WI38 (cell line): Measurements from ENCODE around the gene MAPK1IP1L.
"Not testable (repeated sequence)": the region's sequence is repeated elsewhere in the genome, so short reads cannot be mapped to it uniquely, and the experiment has no call there.

Source experiments
- H3K4me3 ChIP-seq: 2 replicates; pipeline ENCODE4 v1.5.1; 2011; ENCODE audit warnings: low read depth, mild to moderate bottlenecking, control low read depth, low read length
- TF ChIP-seq, protein P1 (sequence below): IDR thresholded peaks from 2 replicates; pipeline ENCODE4 v1.5.1; 2012; ENCODE audit warnings: low read depth, mild to moderate bottlenecking, control low read depth, low read length

Gene MAPK1IP1L

DNA sequence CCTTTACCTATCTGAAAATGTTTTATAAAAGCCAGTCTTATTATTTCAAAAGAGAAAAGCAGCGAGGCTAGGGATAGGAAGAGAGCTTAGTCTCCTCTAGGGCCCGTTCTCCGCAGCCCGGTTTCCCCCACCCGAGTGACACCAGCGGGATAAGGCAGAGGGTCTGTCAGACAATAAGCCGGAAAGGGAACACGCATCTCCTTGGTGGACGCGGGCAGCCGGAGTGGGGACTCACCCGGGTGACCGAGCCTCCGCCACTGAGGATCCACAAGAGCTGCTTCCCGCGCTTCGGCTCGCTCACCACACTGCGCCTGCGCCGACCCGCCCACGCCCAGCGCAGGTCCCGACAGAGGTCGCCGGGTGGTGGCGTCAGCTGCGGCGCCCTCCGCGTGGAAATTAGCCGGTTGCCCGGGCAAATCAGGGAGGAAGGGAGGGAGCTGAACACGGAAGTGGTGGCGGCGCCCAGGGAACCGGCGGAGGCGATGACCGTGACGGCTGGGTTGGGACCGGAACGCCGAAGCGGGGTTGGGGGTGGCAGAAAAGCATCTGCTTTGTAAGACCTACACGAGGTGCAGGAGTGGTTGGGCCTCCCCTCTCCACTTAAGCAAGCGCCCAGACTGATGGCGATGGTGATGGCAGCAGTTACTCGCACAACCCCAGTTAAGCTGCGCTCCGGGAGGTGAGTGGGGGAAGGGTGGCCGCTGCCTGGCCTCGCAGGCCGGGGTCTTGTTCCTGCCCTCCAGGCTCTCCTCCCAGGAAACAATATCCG lies 24.5 kb upstream of the MAPK1IP1L start, which contains the start of the genes SOCS4 and WDHD1:
Gene SOCS4 (plus strand): TSS at position 444 of the 769 bp plus-strand sequence. CDS start 15,806 bp downstream, outside the sequence.
Gene WDHD1 (minus strand): TSS at position 307 of the 769 bp plus-strand sequence. CDS start 312 bp downstream, outside the sequence.
- TF ChIP-seq, protein P1, sequence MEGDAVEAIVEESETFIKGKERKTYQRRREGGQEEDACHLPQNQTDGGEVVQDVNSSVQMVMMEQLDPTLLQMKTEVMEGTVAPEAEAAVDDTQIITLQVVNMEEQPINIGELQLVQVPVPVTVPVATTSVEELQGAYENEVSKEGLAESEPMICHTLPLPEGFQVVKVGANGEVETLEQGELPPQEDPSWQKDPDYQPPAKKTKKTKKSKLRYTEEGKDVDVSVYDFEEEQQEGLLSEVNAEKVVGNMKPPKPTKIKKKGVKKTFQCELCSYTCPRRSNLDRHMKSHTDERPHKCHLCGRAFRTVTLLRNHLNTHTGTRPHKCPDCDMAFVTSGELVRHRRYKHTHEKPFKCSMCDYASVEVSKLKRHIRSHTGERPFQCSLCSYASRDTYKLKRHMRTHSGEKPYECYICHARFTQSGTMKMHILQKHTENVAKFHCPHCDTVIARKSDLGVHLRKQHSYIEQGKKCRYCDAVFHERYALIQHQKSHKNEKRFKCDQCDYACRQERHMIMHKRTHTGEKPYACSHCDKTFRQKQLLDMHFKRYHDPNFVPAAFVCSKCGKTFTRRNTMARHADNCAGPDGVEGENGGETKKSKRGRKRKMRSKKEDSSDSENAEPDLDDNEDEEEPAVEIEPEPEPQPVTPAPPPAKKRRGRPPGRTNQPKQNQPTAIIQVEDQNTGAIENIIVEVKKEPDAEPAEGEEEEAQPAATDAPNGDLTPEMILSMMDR = no peak
- H3K4me3 ChIP-seq = peak within 1 kb of the TSS; percentile 84

DNA sequence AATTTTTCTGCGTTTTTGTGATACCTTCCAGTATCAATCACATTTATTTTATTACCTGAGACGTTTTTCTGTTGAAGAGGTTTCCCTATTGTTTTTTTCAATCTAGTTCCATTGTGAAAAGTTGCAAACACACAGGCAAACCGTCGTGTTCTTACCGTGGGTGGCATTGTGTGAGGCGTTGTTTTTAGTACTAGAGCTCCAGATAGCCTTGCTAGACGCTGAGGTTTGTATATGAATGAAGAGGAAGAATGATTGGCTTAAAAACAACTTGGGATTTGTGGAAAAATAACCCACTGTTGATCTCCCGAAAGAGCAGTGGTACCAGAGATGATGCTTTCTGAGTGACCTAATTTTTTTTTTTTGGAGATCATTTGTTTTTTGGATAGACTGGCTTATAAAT lies 23.4 kb upstream of the MAPK1IP1L start:
- H3K4me3 ChIP-seq = peak overlapping the region; percentile 84
- TF ChIP-seq, protein P1 = no peak

DNA sequence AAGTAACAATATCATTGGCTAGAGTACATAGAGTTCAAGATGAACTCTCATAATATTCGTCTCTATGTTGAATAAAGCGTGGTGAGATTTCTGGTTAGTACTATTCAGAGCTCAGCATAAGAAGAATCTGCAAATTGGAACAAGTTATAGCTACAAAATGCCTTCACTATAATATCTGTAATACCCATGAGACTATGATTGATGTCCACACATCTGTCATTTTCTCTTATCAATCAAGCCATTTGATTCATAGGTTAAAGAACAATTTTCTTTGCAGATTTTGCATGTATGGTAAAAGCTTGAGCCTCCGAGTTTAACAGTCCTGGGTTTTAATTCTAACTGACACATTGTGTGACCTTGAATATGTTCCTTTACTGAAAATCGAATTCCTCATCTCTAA lies 23.0 kb upstream of the MAPK1IP1L start:
- peak overlapping the region; percentile 84 for H3K4me3 ChIP-seq
- TF ChIP-seq, protein P1 = no peak

- H3K4me3 ChIP-seq = no peak overlapping the region
- TF ChIP-seq, protein P1 = no peak
Measured at GRCh38 chr14:55031190-55031589, 20.3 kb upstream of the MAPK1IP1L start.

DNA sequence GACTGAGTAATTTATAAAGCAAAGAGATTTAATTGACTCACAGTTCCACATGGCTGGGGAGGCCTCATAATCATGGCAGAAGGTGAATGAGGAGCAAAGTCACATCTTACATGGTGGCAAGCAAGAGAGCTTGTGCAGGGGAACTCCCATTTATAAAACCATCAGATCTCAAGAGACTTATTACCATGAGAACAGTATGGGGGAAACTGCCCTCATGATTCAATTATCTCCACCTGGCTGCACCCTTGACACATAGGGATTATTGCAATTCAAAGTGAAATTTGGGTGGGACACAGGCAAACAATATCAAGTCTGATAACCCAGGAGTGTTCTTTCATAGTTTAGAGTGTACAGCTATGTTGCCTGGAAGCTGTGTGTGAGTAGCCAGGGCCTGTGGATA lies 13.5 kb upstream of the MAPK1IP1L start:
- not testable (repeated sequence) for H3K4me3 ChIP-seq

DNA sequence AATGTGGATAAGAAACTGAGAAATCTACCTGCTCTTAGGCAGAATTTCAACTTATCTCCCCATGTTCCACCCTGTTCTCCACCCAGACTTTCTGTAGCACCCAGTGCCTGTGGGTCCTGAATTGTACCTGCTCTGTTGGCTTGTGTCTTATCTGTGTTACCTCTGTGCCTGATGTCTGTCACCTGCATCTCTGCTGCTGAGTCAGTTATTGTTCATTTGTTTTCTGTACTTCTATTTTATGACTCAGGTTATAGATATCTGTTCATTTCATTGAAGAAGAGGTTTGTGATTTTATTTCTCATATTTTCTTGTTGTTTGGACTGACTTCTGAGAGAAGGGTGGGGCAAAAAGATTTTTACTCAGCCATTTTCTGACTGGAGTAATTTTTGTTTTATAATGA lies 12.7 kb upstream of the MAPK1IP1L start:
- TF ChIP-seq, protein P1 = no peak
- H3K4me3 ChIP-seq = no peak overlapping the region

DNA sequence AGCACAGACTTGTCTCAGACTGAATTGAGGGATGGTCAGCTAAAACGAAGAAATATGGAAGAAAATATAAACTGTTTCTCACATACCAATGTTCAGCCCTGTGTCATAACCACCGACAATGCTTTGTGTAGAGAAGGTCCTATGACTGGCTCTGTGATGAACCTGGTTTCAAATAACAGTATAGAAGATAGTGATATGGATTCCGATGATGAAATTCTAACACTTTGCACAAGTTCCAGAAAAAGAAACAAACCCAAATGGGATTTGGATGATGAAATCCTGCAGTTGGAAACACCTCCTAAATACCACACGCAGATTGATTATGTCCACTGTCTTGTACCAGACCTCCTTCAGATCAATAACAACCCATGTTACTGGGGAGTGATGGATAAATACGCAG lies 7.9 kb upstream of the MAPK1IP1L start:
- TF ChIP-seq, protein P1 = no peak
- H3K4me3 ChIP-seq = no peak overlapping the region
